ENCODE measurements around the gene WDR77.

GRCh38 chr1:111452581-111452980 lies 3.5 kb upstream of the WDR77 start:
- TF ChIP-seq CTCF (IDR thresholded peaks at IDR 0.05; ENCODE audit: poor library complexity): no peak
- TF ChIP-seq EZH2phosphoT487 (IDR thresholded peaks at IDR 0.05; ENCODE audit: low read depth, severe bottlenecking, unreplicated experiment): no peak
- TF ChIP-seq EZH2 (IDR thresholded peaks at IDR 0.05; ENCODE audit: borderline replicate concordance): no peak
